CD4-positive, alpha-beta T cell treated with Interleukin-17A for 4 hours (primary cell): ENCODE measurements around the gene IL17RE.

Source experiments
- DNase-seq: peaks from one replicate; pipeline ENCODE4 v3.0.0-alpha.2; 2020; ENCODE audit warnings: mixed read lengths

The IL17RE gene

DNA sequence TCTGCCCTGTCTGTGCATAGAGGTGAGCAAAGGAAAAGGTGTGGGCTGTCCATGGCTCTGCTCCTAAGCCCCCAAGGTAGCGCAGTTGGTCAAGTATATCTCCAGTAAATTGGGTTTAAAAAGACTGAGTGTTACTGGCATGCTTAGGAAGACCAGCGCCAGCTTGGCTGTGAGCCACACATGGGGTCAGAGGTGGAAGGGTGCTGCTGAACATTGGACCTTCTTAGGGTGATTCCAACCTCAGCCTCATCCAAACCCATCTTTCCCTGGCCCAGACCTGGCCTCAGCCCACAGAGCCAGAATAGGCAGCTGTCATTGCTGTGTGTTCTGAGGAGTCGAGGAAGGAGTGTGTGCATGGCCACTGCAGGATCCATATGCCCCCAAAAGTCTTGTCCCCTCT is 5.6 kb downstream of the IL17RE start:
- DNase-seq = no peak

DNA sequence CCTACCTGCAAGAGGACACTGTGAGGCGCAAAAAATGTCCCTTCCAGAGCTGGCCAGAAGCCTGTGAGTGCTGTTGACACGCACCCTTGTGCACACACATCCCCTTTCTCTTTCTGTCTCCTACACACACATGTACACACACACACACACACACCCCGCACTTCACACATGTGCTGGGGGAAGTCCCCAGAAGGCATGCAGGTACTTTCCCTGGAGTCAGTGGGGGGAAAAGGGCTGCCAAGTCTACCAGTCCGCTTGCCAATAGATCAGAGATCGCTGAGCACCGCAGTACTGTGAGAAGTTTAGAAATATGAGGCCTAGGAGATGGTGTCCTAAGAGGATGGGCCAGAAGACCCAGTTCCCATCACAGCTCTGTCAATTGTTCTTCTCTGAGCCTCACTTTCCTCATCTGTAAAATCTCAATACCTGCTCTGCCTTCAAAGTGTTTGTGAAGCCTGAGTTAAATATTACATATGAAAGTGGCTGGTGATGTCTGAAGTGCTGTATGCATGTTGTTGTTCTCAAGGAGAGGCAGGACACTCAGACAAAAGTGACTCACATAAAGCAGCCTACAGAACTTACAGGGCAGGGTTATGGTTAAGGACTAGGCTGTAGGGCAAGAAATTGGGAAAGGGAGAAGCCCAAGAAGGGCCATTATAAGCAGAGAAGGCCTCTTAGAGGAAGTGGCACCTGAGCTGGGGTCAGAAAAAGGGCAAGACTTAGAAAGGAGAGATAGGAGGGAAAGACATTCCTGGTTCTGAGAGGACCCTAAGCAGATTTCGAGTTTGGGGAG is 6.8 kb downstream of the IL17RE start:
- no peak for DNase-seq

DNA sequence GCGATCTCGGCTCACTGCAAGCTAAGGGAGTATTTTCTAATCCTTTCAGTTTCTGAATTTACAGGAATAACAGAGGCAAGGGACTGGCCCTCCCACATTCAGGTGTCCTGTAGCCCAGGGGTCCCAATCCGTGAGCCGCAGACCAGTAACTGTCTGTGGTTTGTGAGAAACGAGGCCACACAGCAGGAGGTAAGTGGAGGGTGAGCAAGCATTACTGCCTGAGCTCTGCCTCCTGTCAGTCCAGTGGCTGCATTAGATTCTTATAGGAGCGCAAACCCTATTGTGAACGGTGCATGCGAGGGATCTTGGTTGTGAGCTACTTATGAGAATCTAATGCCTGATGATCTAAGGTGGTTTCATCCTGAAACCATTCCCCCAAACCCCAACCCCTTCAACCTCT is 9.2 kb downstream of the IL17RE start:
- no peak for DNase-seq

DNA sequence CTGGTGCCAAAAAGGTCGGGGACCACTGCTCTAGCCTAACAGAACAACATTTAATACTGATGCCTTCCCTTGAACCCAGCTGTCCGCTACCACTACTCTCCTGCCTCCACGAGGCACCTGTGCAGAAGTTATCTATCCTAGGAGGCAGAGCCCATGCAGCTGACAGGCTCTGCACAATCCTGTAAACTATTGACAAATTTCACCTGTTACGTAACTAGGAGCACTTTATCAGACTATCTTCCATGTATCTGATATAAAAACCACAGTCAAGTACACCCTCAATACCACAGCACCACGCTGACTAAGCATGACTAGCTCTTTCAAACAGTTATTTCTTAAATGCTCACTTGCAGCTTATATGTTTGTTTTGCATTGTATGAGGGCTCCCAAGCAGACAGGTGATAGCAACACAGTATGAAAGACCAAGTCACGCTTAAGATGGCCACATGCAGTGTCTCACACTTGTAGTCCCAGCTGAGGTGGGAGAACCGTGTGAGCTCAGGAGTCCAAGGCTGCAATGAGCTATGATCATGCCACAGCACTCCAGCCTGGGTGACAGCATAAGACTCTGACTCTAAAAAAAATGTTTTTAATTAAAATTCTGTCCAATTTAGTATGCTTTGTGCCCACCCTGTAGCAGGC is 9.8 kb downstream of the IL17RE start:
- DNase-seq = peak; percentile 36

DNA sequence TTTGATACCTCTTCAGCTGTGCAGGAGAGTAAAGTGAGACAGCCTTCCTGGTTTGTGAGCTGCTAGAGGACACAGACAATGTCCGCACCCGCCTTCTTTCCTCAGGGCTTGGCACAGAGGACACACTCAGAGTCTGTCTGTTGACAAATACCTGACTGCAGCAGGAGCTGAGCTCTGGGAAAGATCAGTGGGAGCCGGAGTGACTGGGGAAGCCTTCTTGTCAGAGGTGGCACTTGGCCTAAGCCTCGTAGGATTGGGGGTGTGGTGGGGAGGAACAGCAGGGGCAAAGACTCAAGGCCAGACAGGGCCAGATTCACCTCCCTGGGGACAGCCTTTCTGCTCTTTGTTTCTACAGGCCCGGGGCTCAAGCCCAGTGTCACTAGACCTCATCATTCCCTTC is 11.0 kb downstream of the IL17RE start:
- no peak for DNase-seq

DNA sequence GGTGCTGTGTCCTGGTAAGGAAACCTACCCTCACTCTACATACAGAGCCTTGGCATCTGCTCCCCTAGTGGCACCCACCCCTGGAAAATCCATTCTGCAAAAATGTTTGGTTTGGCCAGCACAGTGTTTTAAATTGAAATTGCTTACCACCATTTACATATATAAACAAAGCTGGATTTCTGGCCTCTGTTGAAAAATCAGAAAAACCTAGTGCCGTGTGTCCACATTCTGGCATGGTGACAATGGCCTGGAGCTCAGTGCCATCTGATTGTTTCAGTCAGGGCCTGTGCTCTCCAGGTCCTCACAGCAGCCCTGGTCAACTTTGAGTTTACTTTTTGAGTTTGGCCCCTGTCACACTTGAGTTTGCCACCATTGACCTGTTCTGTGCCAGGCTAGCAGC is 11.4 kb downstream of the IL17RE start:
- no peak for DNase-seq

DNA sequence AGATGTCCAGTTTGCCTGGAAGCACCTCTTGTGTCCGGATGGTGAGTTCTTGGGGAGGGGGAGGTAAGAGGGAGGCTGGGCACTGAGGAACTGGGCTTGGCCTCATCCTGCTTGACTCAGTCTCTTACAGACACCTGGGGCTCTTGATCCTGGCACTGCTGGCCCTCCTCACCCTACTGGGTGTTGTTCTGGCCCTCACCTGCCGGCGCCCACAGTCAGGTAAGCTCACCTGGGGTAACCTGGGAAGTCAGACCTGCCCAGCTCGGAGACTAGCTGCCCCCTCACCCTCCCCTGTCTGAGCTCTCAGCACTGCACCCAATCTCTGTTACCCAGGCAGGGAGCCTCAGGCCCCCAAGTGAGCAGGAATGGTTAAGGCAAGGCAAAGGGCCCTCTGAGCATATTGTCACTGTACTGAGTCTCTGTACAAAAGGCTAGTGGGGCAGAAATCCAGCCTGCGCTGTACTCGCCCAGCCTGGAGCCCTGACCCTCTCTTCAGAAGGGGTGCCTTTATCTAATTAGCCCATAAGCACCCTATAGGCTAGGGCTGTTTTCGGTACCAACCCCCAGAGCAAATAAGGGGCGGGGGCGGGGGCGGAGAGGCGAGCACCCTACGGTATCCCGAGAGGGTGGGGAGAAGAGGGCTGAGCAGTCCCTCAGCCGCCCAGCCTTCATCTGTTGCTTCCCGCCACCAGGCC is 12.1 kb downstream of the IL17RE start:
- DNase-seq = no peak

DNA sequence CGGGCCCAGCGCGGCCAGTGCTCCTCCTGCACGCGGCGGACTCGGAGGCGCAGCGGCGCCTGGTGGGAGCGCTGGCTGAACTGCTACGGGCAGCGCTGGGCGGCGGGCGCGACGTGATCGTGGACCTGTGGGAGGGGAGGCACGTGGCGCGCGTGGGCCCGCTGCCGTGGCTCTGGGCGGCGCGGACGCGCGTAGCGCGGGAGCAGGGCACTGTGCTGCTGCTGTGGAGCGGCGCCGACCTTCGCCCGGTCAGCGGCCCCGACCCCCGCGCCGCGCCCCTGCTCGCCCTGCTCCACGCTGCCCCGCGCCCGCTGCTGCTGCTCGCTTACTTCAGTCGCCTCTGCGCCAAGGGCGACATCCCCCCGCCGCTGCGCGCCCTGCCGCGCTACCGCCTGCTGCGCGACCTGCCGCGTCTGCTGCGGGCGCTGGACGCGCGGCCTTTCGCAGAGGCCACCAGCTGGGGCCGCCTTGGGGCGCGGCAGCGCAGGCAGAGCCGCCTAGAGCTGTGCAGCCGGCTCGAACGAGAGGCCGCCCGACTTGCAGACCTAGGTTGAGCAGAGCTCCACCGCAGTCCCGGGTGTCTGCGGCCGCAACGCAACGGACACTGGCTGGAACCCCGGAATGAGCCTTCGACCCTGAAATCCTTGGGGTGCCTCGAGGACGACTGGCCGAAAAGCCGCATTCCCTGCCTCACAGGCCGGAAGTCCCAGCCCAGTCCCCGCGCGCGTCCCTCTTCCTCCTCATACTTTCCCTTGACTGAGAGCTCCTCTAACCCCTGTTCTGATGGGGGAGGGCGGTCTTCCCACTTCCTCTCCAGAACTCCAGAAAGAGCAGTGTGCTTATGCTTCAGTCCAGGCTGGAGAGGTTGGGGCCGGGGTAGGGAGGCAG is 12.8 kb downstream of the IL17RE start:
- DNase-seq = peak; percentile 52

GRCh38 chr3:9916346-9916733 is 13.7 kb downstream of the IL17RE start:
- DNase-seq = no peak

DNA sequence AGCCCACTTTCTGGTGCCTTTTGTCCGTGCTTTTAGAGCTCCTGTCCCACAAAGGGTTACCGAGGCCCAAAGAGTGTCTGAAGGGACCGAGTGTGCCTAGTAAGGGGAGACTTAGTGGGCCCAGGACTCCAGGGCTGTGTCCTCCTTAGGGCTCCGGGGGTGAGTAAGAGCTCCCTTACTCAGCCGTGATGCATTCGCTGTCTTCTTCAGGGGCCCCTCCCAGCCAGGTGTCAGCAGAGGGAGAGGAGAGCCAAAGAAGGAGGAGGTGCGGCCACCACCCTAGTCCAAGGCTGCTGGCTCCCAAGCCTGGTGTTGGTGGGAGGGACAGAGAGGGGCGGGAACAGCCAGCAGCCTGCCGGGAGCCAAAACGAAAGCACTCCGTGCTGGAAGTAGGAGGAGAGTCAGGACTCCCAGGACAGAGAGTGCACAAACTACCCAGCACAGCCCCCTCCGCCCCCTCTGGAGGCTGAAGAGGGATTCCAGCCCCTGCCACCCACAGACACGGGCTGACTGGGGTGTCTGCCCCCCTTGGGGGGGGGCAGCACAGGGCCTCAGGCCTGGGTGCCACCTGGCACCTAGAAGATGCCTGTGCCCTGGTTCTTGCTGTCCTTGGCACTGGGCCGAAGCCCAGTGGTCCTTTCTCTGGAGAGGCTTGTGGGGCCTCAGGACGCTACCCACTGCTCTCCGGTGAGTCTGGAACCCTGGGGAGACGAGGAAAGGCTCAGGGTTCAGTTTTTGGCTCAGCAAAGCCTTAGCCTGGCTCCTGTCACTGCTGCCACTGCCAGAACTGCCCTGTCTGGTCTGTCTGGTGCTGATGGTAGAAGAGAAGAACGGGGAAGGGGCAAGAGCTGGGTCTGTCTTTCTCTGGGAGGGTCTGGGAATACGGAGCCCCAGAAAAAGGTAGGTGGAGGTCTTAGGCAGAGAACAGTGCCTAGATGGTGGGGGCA is 14.4 kb downstream of the IL17RE start, which contains the start of gene IL17RC:
Gene IL17RC (plus strand): TSS at position 365 of the 947 bp plus-strand sequence. CDS start 218 bp downstream, at position 583.
- DNase-seq = peak; percentile 49

DNA sequence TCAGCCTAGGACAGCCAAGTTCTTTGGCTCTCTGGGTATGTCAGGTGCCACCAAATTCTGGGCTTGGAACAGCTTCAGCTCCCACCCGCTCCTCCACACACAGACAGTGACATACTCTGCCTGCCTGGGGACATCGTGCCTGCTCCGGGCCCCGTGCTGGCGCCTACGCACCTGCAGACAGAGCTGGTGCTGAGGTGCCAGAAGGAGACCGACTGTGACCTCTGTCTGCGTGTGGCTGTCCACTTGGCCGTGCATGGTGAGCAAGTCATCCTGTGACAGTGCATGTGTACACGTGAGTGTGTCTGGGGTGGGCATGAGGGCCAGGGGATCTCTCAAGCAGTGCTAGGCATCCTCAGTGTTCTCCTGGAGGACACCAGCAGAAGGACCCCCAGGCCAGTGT is 15.2 kb downstream of the IL17RE start:
- DNase-seq = no peak

- no peak for DNase-seq
These were observed 15.8 kb downstream of the IL17RE start for GRCh38 chr3:9918261-9919038.

- DNase-seq = no peak
These were observed 25.5 kb downstream of the IL17RE start for GRCh38 chr3:9928158-9928557.

DNA sequence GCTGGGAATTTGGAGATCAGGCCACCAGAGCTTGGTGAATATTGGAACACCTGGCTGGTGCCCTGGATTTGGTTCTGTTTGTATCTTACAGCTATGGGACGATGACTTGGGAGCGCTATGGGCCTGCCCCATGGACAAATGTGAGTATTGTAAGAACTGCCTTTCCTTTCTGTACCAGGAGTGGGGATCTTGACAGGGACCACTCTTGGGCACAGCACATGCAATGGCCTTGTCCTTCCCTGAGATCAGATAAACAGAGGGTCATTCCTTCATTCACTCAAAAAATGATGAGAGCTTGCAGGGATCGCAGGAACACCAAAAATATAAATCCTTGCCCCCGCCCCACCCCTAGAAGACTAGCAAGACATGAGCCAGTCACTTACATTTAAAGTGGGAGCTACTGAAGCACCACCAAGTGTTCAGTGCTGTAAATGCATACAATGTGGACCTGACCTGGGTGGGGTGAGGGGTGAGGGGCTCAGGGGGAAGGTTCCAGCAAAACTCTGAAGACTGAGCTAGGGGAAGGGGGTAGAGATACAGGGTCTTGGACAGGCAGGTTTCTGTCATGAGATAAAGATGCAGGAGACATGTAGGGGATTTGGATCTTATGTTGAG is 28.3 kb downstream of the IL17RE start:
- DNase-seq = no peak

- no peak for DNase-seq
These were observed 29.8 kb downstream of the IL17RE start for GRCh38 chr3:9932535-9932842.

DNA sequence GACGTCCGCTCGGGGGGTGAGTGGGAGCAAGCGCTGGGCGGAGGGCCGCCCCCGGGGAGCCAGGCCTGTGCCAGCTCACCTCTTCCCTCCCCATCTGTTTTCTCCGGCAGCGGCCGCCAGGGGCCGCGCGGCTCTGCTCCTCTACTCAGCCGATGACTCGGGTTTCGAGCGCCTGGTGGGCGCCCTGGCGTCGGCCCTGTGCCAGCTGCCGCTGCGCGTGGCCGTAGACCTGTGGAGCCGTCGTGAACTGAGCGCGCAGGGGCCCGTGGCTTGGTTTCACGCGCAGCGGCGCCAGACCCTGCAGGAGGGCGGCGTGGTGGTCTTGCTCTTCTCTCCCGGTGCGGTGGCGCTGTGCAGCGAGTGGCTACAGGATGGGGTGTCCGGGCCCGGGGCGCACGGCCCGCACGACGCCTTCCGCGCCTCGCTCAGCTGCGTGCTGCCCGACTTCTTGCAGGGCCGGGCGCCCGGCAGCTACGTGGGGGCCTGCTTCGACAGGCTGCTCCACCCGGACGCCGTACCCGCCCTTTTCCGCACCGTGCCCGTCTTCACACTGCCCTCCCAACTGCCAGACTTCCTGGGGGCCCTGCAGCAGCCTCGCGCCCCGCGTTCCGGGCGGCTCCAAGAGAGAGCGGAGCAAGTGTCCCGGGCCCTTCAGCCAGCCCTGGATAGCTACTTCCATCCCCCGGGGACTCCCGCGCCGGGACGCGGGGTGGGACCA is 30.4 kb downstream of the IL17RE start:
- DNase-seq = peak; percentile 88

DNA sequence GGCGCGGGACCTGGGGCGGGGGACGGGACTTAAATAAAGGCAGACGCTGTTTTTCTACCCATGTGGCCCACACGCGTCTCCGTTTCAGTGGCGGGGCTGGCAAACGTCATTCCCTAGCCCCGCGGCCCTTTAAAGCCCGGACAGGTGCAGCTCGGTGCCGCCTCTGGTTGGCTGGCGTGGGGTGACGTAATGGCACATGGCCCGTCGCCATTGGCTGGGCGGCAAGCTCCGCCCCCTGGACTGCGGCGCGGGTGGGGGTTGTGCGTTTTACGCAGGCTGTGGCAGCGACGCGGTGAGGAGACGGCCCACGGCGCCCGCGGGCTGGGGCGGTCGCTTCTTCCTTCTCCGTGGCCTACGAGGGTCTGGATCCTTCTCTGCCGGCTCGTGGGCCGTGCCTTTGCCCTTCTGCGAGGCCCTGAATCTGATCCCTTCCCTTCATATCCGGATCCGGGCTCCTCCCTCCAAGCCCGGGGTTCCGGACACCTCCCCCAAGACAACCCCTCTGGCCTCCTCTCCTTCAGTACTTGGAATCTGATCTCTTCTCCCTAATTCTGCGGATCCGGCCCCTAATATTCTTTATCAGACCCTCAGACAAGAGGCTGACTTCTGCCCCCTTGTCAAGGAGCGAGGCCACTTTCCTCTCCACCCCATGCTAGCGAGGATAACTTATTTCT is 31.1 kb downstream of the IL17RE start, which contains the start of gene CRELD1:
Gene CRELD1 (plus strand): TSS at position 274 of the 674 bp plus-strand sequence. CDS start 605 bp downstream, outside the sequence.
- DNase-seq = peak; percentile 98

- DNase-seq = peak; percentile 35
These were observed 31.6 kb downstream of the IL17RE start for GRCh38 chr3:9934235-9934621.

- no peak for DNase-seq
These were observed 32.3 kb downstream of the IL17RE start for GRCh38 chr3:9934993-9935392.
